IPS DF 19.7 (cell line): ENCODE results near the gene RNF4.
"Not testable (repeated sequence)": the region's sequence is repeated elsewhere in the genome, so short reads cannot be mapped to it uniquely, and the experiment has no call there.

Source experiments
- DNase-seq: peaks from one replicate; pipeline ENCODE4 v3.0.0-alpha.2; 2013; ENCODE audit warnings: low read depth, low spot score

The RNF4 gene

GRCh38 chr4:2486981-2487380 lies 18.1 kb downstream of the RNF4 start:
- DNase-seq, result no peak

- DNase-seq, result no peak
These were observed 18.7 kb downstream of the RNF4 start for GRCh38 chr4:2487632-2488031.

GRCh38 chr4:2489081-2489805 lies 20.3 kb downstream of the RNF4 start:
- DNase-seq, result no peak

- no peak for DNase-seq
These were observed 21.1 kb downstream of the RNF4 start for GRCh38 chr4:2489841-2490552.

- no peak for DNase-seq
These were observed 24.1 kb downstream of the RNF4 start for GRCh38 chr4:2492970-2493369.

- DNase-seq, result no peak
These were observed 26.1 kb downstream of the RNF4 start for GRCh38 chr4:2494992-2495391.

GRCh38 chr4:2497324-2497723 lies 28.4 kb downstream of the RNF4 start:
- no peak for DNase-seq

GRCh38 chr4:2497931-2498330 lies 29.0 kb downstream of the RNF4 start:
- DNase-seq, result no peak

GRCh38 chr4:2500547-2500946 lies 31.6 kb downstream of the RNF4 start:
- no peak for DNase-seq

- DNase-seq, result no peak
These were observed 32.2 kb downstream of the RNF4 start for GRCh38 chr4:2501034-2501594.

GRCh38 chr4:2503809-2504208 lies 34.9 kb downstream of the RNF4 start:
- no peak for DNase-seq

- no peak for DNase-seq
These were observed 38.4 kb downstream of the RNF4 start for GRCh38 chr4:2507259-2507658.

- no peak for DNase-seq
These were observed 38.9 kb downstream of the RNF4 start for GRCh38 chr4:2507855-2508254.

GRCh38 chr4:2510351-2511259 lies 41.7 kb downstream of the RNF4 start:
- DNase-seq, result no peak

- no peak for DNase-seq
These were observed 42.8 kb downstream of the RNF4 start for GRCh38 chr4:2511645-2512131.

GRCh38 chr4:2512396-2513135 lies 43.7 kb downstream of the RNF4 start:
- DNase-seq, result no peak

GRCh38 chr4:2514193-2514592 lies 45.3 kb downstream of the RNF4 start:
- not testable (repeated sequence) for DNase-seq

GRCh38 chr4:2514944-2515343 lies 46.0 kb downstream of the RNF4 start:
- DNase-seq, result not testable (repeated sequence)

GRCh38 chr4:2515830-2516550 lies 47.1 kb downstream of the RNF4 start:
- DNase-seq, result no peak

- DNase-seq, result no peak
These were observed 47.7 kb downstream of the RNF4 start for GRCh38 chr4:2516635-2517034.
